HG02759 (cell line): ENCODE data around the gene SPAG17.
A peak's percentile ranks its signal among the peaks of the same experiment; 100 is the strongest.

Experiments used
- ATAC-seq: cut with Tn5 transposase; IDR thresholded peaks from one replicate; pipeline ENCODE4 v1.9.1; 2021; ENCODE audit warnings: mild to moderate bottlenecking, moderate library complexity; ENCODE audit not compliant: unreplicated experiment

SPAG17 gene

DNA sequence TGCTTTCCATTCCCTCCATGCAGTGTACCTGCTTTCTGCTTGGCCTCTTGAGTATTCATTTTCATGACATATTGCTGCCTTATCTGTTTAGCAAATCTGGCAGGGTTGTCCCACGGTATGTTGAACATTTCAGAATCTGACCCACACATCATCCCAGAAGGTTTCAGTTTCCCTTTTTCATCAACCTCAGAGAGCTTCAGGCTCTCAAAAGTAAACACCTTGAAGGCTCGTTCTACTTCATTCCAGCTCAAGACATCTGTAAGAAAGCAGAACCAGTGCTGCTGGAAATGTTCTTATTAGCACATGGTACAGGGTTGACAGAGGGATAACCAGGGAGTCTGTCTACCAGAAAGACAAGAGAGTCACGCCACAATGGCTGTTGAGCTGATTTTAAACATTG, 103.6 kb downstream of the SPAG17 start:
- peak; percentile 53 for ATAC-seq

DNA sequence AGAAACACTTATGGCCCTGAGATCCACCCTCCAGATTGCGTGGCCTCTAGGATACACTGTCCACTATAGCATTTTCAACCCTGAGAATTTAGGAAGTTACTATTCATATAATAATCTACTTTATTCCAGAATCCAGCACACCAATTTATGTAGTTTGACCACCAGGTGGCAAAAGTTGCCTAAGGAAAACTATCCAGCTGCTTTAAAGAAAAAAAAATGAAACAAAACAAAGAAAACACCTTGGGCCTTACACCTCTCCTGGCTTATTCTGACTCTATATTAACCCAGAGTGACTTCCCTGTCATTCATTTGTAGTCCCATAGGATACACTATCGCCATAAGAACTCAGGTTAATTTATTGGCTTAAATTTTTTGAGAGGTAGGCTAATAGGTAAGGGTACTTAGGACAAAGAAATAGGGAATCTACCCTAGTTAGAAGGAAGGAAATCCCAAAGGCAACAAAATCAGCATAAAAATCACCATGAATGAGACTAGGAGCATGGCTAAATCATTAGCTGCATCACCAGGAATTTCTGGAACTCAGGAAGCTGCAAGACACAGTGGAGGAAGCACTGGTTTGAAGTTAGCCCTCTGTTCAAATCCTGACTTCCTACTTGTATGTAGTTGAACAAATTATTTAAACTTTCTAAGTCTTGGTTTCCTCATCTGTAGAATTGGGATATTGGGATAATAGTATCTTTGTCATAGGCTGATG, 107.5 kb downstream of the SPAG17 start:
- ATAC-seq = no peak

DNA sequence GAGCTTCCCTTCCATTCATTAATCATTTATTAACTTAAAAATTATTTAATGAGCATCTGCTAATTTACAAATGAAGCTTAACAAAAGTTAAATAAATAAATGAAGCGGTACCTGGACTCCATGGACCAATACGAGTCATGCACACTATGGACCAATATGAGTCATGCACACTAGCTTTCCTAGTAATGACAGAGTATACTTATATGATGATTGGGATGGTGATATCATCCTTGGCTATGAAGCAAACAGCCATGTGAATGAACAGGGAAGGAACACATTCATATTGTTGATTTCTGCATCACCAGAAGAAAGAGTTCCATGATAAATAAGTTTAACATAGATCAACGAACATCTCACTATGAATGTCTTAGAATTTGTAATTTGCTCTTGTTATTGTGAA, 109.9 kb downstream of the SPAG17 start:
- ATAC-seq = no peak

DNA sequence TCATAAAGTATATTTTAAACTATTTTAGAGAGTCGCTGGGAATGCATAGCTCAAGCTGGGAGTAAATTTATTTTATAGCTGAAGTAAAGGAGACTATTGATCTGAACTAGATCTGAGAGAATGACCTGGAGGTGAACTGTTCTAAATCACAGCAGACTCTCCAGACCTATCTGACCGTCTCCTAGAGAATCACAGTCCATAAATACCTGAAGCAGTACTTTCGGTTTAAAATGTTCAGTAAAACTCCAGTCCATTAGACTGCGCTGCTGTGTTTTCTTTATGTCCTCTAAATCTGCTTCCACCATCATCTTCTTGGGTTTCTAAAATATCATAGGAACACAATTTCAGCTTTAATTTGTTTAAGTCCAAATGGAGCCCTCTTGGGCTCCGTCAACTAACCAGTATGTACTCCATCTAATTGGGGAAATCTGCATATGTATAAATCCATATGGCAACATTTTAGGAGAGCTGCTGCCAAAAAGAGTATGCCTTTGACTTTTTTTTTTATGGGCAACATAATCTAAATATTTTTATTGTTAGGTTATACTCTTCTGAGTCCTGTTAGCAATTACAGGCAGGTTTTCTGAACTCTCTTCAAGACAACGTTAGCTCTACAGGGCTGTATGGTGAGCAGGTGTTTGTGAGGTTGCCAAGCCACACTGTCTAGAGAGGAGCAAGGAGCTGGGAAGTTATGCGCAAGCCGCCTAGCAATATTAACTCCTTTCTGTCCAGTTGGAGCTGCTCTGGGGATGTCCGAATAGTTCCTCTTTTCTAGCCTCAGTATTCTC, 111.2 kb downstream of the SPAG17 start:
- no peak for ATAC-seq

DNA sequence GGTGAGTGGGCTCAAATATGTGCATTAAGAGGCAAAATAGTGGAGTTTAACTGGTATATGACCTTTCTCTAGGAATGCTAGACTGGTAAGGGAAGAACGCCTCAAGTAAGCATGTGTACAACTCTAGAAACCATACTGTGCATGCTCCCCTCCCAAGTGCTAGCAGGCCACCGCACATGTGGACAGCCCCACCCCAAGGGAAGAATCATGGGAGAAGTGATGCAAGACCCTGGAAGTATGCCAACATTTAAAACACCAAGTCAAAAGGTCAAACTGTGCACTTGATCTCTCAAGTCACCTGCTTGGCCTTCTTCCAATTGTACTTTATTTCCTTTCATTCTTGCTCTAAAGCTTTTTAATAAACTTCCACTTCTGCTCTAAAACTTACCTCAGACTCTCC, 135.0 kb downstream of the SPAG17 start:
- no peak for ATAC-seq

DNA sequence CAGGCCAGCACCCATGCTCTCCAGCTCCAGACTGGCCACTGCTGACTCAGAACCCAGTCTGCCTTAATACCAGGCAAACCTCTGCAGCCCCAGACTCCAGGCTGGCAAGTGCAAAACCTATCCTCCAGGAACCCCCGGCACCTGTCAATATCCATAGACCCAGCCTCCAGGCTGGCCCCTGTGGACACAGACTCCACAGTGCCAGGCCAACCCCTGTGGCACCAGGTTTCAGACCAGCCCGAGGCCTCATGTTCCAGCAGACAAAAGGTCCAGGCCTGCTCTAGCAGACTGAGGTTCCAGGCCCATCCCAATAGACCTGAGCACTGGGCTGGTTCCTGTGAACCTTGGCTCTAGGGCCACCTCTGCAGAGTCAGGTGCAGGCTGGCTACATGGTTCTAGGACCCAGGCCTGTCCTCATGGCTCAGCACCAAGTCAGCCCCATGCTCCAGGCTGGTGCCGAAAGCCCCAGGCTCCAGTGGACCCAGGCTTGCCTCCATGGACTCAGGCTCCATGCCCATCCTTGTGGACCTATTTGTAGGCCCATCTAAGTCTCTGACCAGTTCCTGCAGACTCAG, 137.3 kb downstream of the SPAG17 start:
- ATAC-seq = no peak

DNA sequence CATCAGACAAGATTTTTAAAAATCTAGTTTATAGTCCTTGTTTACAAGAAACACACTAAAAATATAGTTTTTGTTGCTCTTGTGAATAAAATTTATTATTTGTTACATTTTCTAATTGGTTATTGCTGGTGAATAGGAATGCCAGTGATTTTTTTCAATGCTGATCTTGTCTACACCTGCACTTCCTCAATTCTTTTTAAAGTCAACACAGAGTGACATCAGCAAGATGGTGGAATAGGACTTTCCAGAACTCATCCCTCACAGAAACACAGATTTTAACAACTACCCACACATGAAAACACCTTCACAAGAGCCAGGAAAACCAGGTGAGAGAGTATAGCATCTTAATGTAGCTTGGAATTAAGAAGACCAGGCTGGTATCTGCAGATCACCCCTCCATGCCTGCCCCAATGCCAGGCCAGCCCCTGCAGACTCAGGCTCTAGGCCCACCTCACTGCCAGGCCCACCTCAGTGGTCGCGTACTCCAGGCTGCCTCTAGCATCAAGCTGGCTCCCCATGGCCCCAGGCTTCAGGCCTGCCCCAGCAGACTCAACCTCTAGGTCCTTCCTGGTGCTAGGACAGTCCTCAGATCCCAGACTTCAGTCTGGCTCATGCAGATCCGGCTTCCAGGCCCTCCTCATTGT, 137.9 kb downstream of the SPAG17 start:
- ATAC-seq = no peak

DNA sequence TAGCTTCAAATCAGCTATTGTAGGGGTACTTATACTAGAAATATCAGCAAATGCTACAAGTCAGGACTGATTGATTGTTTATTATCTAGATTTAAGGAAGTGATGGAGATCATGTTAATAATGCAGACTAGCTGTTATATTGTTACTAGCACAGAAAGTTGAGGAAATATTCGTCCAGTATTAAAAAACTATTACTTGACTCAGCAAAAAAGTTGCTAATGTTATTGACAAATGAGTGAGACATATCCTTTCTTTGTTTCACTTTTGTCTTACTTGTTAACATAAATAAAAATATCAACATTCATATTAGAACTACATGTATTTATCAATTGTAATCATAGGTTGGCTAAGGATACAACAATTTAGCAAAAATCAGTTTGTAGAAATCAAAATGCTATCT, 141.4 kb downstream of the SPAG17 start:
- ATAC-seq = no peak

DNA sequence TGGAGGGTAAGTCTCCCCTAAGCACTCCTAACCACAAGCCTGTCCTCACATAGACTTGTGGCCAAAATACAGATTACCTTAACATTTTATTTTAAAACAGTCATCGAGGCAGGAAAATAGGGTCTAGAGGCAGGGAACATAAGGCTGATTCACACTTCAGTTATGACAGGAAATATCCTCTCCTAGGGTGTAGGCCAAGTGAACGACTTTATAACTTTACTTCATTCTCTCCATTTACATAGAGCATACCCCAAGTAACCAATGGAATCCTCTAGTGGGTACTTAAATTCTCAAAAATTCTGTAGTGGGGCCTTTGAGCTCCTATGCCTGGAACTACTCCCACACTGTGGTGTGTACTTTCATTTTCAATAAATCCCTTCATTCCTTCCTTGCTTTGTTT, 142.5 kb downstream of the SPAG17 start:
- no peak for ATAC-seq

DNA sequence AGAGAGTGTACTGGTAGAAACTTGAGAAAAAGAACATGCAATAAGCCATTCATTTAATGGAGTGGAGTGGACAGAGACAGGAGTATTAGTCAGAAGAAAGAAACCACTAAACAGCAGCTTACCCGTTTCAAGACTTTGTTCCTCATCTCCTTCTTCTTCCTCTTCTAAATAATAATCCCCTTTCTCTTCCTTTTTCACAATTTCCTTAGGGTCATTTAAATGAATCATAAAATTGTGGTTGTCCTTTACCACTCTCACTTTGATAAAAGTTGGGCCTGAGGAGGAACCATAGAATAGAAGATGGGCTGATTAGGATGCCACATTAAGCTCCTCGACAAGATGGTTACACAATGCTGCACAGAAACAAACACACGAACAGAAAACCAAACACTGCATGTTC, 145.9 kb downstream of the SPAG17 start:
- ATAC-seq = no peak

DNA sequence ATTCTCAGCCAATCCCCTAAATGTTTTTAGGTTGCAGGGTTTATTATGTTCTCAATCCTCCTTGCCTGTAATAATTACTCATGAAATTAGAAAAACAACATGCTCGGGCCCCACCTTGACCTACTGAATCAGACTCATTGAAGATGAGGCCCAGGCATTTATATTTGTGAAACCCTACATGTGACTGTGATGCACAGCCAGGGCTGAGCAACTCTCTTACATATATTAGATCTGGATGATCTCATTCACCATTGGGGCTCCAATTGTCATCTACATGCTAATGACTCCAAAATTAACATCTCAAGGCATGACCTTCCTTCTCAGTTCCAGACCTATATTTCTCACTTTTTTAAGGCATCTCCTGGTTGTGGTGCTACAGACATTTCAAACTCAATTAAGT, 152.1 kb downstream of the SPAG17 start:
- no peak for ATAC-seq

DNA sequence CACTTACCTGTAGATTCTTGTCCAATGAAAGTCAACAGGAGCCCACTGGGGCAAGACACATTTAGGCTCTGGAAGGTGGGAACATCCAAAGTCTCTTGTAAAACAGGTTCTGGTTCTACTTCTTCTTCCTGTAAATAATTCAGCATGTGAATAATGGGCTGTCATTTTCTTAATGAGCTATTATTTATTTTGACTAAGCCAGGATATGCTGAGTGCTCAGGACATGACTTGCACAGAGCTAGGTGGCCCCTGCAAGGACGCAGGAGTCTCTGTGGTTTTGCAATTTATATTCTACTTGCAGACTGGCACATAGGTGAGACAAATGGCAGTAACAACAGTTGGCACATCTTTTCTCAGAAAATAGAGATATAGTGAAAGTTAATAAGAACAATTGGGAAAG, 156.8 kb downstream of the SPAG17 start:
- no peak for ATAC-seq

DNA sequence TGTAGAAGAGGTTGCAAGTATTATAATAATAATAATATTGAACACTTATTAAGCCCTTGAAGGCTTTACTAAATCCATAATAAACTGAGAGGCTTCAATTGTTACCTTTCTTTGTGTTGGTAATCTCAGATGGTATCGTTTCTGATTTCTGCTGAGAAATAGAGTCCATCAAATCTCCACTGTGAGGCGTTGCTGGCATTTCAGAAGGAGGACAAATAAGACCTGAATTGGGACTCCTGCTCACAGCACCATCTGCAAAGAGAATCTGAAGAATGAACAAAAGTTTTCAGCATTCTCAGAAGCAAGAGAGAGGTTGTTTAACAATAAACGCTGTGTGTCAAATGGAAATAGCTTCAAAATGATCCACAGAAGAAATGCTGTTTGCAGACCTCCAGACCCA, 161.8 kb downstream of the SPAG17 start:
- ATAC-seq = no peak

DNA sequence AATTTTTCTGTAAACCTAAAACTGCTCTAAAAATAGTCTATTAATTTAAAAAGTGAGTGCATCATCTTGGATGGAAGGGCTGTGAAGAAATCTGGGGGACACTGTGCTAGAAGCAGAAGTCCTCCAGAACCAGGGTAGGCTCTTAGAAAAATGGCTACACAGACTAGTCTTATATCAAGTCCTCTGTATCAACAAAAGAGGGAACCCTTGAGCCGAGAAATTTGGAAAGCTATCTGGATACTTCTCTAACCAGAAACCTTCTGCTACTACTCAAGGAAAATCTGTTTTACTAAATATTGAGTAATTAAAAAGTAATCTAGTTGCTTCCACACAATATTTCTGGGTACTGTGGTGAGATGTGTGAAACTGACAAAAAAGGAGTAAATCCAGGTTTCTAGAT, 163.4 kb downstream of the SPAG17 start:
- ATAC-seq = no peak

DNA sequence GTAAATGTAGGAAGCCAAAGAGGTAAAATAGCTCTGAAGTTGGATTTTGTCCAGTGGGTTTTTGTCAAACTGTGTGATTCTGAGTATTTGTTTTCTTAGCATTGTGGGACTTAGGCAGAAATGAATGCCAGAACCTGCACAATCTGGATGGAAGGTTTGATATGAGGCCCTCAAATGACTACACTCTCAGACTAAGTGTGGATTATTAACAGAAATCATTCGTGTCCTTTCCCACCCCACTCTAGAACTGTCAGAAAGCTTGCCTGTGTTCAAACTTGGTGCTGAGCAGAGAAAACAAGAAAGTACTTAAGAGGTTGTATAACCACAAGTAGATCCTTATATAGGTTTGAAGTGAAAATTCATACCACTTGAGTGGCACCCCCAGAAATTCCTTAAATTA, 167.0 kb downstream of the SPAG17 start:
- no peak for ATAC-seq

DNA sequence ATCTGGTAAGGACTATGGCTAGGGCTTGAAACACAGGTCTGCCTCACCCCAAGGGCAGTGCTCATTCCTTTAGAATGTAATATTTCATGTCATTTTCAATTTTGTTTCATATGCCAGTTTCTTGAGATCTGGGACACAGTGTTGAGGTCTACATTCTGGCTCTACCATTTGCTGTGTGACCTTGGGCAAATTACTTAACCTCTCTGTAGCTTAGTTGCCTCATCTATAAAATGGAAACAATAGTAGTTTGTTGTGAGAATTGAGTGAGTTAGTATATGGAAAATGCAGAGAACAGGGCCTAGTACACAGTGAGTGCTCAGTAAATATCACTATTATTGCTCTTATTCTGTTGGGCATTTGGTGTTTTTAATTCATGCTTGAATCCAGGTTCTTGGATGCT, 171.1 kb downstream of the SPAG17 start:
- ATAC-seq = no peak

DNA sequence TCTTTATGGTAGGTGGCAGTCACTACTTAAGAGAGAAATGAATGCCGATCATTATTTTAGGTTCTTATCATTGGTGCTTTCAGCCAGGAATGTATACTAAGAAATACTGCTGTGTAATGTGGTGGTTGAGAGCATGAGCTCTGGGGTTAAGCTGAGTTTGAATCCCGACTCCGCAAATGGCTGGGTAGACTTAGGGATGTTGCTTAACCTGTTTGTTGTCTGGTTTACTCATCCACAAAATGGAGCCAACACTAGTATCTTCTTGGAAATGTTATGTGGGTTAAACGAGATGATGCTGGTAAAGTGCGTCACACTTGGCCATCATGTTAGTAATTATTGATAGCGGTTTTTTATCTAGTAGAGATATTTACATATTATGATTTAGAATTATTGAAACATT, 171.7 kb downstream of the SPAG17 start:
- no peak for ATAC-seq

DNA sequence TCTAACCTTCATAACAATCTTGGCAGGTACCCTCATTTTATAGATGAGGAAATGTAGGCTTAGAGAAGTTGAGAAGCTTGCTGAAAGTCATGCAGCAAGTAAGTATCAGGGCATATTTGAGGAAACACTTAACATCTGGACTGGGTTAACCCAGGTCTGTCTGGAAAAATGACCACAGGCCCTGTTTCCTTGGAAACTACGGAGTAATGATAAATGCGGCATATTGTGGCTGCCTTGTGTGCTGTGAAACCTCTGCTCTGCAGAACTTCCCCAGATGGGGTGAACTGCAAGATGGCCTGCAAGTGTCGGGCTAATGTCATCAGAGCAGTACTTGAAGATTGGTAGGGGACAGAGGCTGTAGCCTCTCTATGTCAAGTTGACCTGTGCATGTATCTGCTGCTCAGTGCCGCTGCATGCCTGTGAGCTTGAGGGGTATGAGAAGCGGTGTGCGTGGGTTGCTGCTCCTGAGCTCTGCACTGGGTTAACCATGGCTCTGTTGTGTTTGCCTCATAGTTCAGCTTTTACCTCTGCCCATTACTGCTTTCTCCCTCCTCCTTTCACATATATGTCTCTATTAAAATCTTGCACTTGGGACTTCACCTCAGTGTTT, 172.4 kb downstream of the SPAG17 start:
- no peak for ATAC-seq

DNA sequence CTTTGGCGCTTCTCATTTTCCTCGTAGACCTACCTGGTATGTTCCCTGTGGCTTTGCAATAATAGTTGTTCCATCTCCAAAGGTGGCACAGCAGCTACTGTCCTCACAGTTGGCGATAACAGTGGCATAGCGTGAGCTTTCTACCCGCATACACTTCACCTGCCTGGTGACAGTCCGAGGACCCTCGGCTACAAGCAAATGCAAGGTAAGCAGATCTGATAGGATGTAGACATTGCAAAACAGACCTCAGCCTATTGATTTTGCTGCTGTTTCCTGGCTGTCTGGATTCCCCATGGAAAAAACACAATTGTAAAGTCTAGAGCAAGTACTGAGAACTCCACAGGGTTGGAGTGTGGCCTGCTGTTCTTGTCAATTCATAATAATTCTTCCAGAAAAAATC, 177.0 kb downstream of the SPAG17 start:
- no peak for ATAC-seq

DNA sequence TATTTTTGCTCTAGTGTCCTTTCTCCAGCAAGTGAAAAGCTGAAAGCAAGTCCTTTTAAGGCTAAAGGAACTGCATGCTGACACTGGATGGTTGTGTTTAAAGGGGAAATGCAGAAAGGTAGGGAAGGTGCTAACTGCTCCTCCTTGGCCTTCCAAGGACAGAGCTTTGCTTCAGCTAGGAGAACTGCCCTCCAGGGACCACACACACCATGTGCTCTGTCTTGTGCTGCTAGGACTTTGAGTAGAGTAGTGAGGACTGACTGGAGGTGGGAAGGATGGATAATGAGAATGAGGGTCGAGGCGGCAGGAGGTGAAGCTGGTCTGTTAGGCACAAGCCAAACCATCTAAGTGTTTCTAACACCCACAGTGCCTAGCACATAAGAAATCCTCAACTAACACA, 177.6 kb downstream of the SPAG17 start:
- no peak for ATAC-seq

DNA sequence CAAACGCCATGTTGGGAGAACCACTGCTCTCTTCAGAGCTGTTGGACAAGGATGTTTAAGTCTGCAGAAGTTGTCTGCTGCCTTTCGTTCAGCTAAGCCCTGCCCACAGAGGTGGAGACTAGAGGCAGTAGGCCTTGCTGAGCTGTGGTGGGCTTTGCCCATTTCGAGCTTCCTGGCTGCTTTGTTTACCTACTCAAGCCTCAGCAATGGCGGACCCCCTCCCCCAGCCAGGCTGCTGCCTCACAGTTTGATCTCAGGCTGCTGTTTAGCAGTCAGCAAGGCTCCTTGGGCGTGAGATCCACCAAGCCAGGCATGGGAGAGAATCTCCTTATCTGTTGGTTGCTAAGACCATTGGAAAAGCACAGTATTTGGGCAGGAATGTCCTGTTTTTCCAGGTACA, 180.7 kb downstream of the SPAG17 start:
- ATAC-seq = no peak
